Sigmoid colon (tissue), 7 donors: ENCODE measurements around the gene AUTS2. TPM values are rescaled to one million over a fixed set of nuclear protein-coding genes. Genes with fewer than 3 reads are reported as not detected.

ENCODE experiments used
- DNase-seq: peaks from one replicate; pipeline ENCODE4 v3.0.0-alpha.2; 2019
- H3K27ac ChIP-seq, 4 donors: fragments of 200-600 bp; sonication (generic); one replicate each; pipeline ENCODE4 v1.5.1; 2016 to 2019; ENCODE audit warnings: mild to moderate bottlenecking in 1 of 4
- H3K27me3 ChIP-seq, 3 donors: fragments of 200-600 bp; sonication (generic); one replicate each; pipeline ENCODE4 v1.5.1; 2019; ENCODE audit warnings: mild to moderate bottlenecking in 1 of 3
- H3K36me3 ChIP-seq, 4 donors: fragments of 200-600 bp; sonication (generic); one replicate each; pipeline ENCODE4 v1.5.1; 2016 to 2019
- H3K4me1 ChIP-seq, 4 donors: fragments of 200-600 bp; sonication (generic); one replicate each; pipeline ENCODE4 v1.5.1; 2017 to 2019
- H3K4me3 ChIP-seq, 4 donors: fragments of 200-600 bp; sonication (generic); one replicate each; pipeline ENCODE4 v1.5.1; 2017 to 2019; ENCODE audit warnings: mild to moderate bottlenecking in 2 of 4, moderate library complexity in 1 of 4
- H3K9me3 ChIP-seq, 4 donors: fragments of 200-600 bp in 3 of 4; sonication (generic) in 3 of 4; one replicate each; pipeline versions ENCODE4 v1.5.1 to v1.6.1; 2013 to 2019
- EP300 ChIP-seq, 4 donors: sonication (generic); formaldehyde crosslinking; IDR thresholded peaks; one replicate each; pipeline ENCODE4 v1.6.1; 2017; ENCODE audit warnings: antibody characterized with exemption in 4 of 4
- POLR2A ChIP-seq, 2 donors: fragments of 450-650 bp; IDR thresholded peaks; one replicate each; pipeline ENCODE4 v1.6.1; 2016; ENCODE audit warnings: antibody characterized with exemption in 2 of 2, mild to moderate bottlenecking in 2 of 2, moderate library complexity in 2 of 2
- POLR2AphosphoS5 ChIP-seq, 4 donors: sonication (generic); formaldehyde crosslinking; IDR thresholded peaks; one replicate each; pipeline ENCODE4 v1.6.1; 2017; ENCODE audit warnings: antibody characterized with exemption in 4 of 4
- WGBS, 2 donors: extraction: QIAGEN DNeasy Blood & Tissue Kit; methylation state at CpG; one replicate each; pipeline ENCODE4 v1.1.7; 2013; 5-methylcytosine and 5-hydroxymethylcytosine counted together
- intact Hi-C: fragments of 100-400 bp; cut with DNase I; formaldehyde crosslinking; loops from one replicate; pipeline ENCODE4 v1.15.1; 2023
- polyA plus RNA-seq, 3 donors: library from polyadenylated mRNA; stranded (reverse); fragments of 200-250 nt; gene quantifications; one replicate each; pipeline ENCODE4 v1.2.3, GENCODE V29; 2013
- total RNA-seq, 4 donors: library from RNA; depleted of rRNA; stranded (reverse); fragments of >200 nt; gene quantifications; one replicate each; pipeline ENCODE4 v1.1.0, GENCODE V29; 2016
- TF ChIP-seq, protein P1 (sequence below), 4 experiments: fragments of 450-650 bp in 3 of 4; fragments of 200-600 bp in 1 of 4; IDR thresholded peaks; one replicate each; pipeline ENCODE4 v1.5.1; 2016 to 2019; ENCODE audit warnings: antibody characterized with exemption in 4 of 4, mild to moderate bottlenecking in 3 of 4, moderate library complexity in 2 of 4
- donor health status: healthy with polysubstance abuse.
- donor health status: Bipolar disorder and iron deficiency.
- donor health status: healthy.

The AUTS2 gene
- total and polyA plus RNA-seq, 7 donors = 3.6 to 55.7 (median 25.5) TPM

- Histone ChIP-seq H3K9me3 (no peaks in the 10 kb centered on the region), H3K27ac (peak overlapping the region; percentile 38 to 74 (median 70)), H3K36me3 (no peaks in the 10 kb centered on the region), H3K4me1 (peaks cover 0 to 56% (median 35%) of the 10 kb centered on the region in 4 donors), H3K27me3 (no peaks in the 10 kb centered on the region), H3K4me3 (no peak overlapping the region)
- peak; percentile 67 for DNase-seq
- WGBS, 2 donors = 34 to 72% methylated on average over 9 of the region's 9 CpGs
- TF ChIP-seq, protein P1, sequence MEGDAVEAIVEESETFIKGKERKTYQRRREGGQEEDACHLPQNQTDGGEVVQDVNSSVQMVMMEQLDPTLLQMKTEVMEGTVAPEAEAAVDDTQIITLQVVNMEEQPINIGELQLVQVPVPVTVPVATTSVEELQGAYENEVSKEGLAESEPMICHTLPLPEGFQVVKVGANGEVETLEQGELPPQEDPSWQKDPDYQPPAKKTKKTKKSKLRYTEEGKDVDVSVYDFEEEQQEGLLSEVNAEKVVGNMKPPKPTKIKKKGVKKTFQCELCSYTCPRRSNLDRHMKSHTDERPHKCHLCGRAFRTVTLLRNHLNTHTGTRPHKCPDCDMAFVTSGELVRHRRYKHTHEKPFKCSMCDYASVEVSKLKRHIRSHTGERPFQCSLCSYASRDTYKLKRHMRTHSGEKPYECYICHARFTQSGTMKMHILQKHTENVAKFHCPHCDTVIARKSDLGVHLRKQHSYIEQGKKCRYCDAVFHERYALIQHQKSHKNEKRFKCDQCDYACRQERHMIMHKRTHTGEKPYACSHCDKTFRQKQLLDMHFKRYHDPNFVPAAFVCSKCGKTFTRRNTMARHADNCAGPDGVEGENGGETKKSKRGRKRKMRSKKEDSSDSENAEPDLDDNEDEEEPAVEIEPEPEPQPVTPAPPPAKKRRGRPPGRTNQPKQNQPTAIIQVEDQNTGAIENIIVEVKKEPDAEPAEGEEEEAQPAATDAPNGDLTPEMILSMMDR (IDR thresholded peaks at IDR 0.05) = no peak
- TF ChIP-seq POLR2AphosphoS5 (IDR thresholded peaks at IDR 0.05) (peak in 1 of 4 donors; percentile 50), POLR2A (IDR thresholded peaks at IDR 0.05) (no peak), EP300 (IDR thresholded peaks at IDR 0.05) (peak in 1 of 4 donors; percentile 18)
- intact Hi-C loops = loop anchor here (5.0 kb wide), 1 partner anchor 176 kb away; the partner anchor contains the start of gene AUTS2
Measured at GRCh38 chr7:69772718-69773436, 174.6 kb downstream of the AUTS2 start.

GRCh38 chr7:69773535-69774225 is 175.4 kb downstream of the AUTS2 start:
- TF ChIP-seq POLR2A (IDR thresholded peaks at IDR 0.05) (no peak), POLR2AphosphoS5 (IDR thresholded peaks at IDR 0.05) (peak in 1 of 4 donors; percentile 42)
- 78 to 86% methylated on average over 9 of the region's 9 CpGs for WGBS, 2 donors
- H3K4me1 ChIP-seq = peaks cover 0 to 55% (median 35%) of the 10 kb centered on the region in 4 donors

GRCh38 chr7:69775231-69775771 is 177.0 kb downstream of the AUTS2 start:
- peak overlapping the region in 2 of 4 donors; percentile 38 to 39 for H3K27ac ChIP-seq
- no peak overlapping the region for H3K4me3 ChIP-seq
- peaks cover 0 to 51% (median 35%) of the 10 kb centered on the region in 4 donors for H3K4me1 ChIP-seq
- TF ChIP-seq, protein P1 (IDR thresholded peaks at IDR 0.05) = no peak
- TF ChIP-seq POLR2AphosphoS5 (IDR thresholded peaks at IDR 0.05) (peak in 2 of 4 donors; percentile 17 to 29), POLR2A (IDR thresholded peaks at IDR 0.05) (no peak), EP300 (IDR thresholded peaks at IDR 0.05) (no peak)
- H3K27me3 ChIP-seq = no peaks in the 10 kb centered on the region
- no peaks in the 10 kb centered on the region for H3K9me3 ChIP-seq
- intact Hi-C loops = no loop called here
- no peaks in the 10 kb centered on the region for H3K36me3 ChIP-seq
- 67 to 83% methylated on average over 6 of the region's 6 CpGs for WGBS, 2 donors
- peak; percentile 64 for DNase-seq

More at GRCh38 chr7:69773535-69774225, 175.4 kb downstream of the AUTS2 start:
- DNase-seq = peak; percentile 71
- intact Hi-C loops = loop anchor here (5.0 kb wide), 1 partner anchor 176 kb away; the partner anchor contains the start of gene AUTS2
- no peaks in the 10 kb centered on the region for H3K9me3 ChIP-seq
- no peaks in the 10 kb centered on the region for H3K36me3 ChIP-seq
- no peaks in the 10 kb centered on the region for H3K27me3 ChIP-seq
- H3K27ac ChIP-seq = peak overlapping the region; percentile 38 to 74 (median 70)
- H3K4me3 ChIP-seq = no peak overlapping the region

GRCh38 chr7:69776611-69777010 is 178.3 kb downstream of the AUTS2 start:
- Histone ChIP-seq H3K27me3 (no peaks in the 10 kb centered on the region), H3K4me1 (peaks cover 0 to 63% (median 45%) of the 10 kb centered on the region in 4 donors), H3K36me3 (no peaks in the 10 kb centered on the region), H3K9me3 (no peaks in the 10 kb centered on the region), H3K4me3 (no peak overlapping the region), H3K27ac (no peak overlapping the region)
- DNase-seq = no peak
- WGBS, 2 donors = 62 to 75% methylated on average over 1 of the region's 1 CpG
- TF ChIP-seq POLR2A (IDR thresholded peaks at IDR 0.05) = no peak
- TF ChIP-seq EP300 (IDR thresholded peaks at IDR 0.05) = no peak
- intact Hi-C loops = no loop called here

DNA sequence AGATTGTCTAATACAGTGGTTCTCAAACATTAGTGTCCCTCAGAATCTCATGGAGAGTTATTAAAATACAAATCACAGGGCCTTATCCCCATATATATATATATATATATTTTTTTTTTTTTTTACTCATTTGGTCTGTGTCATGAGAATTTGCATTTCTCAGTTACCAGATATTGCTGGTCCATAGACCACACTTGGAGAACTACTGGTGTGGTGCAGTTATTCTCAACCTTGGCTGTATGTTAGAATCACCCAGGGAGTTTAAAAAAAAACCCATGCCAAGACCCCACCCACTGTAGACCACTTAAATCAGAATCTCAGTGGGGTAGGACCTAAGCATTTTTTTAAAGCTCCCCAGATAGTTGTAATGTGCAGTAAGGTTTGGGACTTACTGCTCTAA is 179.9 kb downstream of the AUTS2 start:
- no peaks in the 10 kb centered on the region for H3K36me3 ChIP-seq
- DNase-seq = no peak
- TF ChIP-seq POLR2A (IDR thresholded peaks at IDR 0.05) = no peak
- no peak for TF ChIP-seq EP300 (IDR thresholded peaks at IDR 0.05)
- TF ChIP-seq, protein P1 (IDR thresholded peaks at IDR 0.05) = no peak
- TF ChIP-seq POLR2AphosphoS5 (IDR thresholded peaks at IDR 0.05) = no peak
- no peak overlapping the region for H3K4me3 ChIP-seq
- no peak overlapping the region for H3K27ac ChIP-seq
- H3K27me3 ChIP-seq = no peaks in the 10 kb centered on the region
- peaks cover 0 to 63% (median 48%) of the 10 kb centered on the region in 4 donors for H3K4me1 ChIP-seq
- intact Hi-C loops = no loop called here
- no peaks in the 10 kb centered on the region for H3K9me3 ChIP-seq
